ENCODE results near the gene GPC5.
"Not testable (repeated sequence)": the region's sequence is repeated elsewhere in the genome, so short reads cannot be mapped to it uniquely, and the experiment has no call there.

GPC5 gene

GRCh38 chr13:92415781-92416180, 1017.4 kb downstream of the GPC5 start:
- DNase-seq, result no peak

- DNase-seq, result no peak
These were observed 1020.5 kb downstream of the GPC5 start for GRCh38 chr13:92418818-92419412.

DNA sequence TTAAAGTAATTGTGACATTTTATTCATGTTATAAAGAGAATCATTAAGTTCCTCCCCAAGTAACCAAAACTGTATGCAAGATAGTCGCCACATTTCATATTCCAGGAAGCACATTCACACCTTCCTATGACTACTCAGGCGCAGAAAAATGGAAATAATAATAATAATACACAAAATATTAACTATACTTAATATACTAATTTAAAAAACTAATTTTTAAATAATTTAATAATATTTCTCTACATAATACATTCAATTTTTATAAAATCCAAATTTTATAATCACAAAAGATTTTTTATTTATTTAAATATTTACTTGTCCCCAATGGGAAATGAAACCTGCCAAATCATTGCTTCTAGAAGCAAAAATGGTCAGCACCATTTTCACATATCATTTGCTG, 1030.8 kb downstream of the GPC5 start:
- DNase-seq, result no peak

GRCh38 chr13:92433386-92433785, 1035.0 kb downstream of the GPC5 start:
- DNase-seq, result no peak

- no peak for DNase-seq
These were observed 1035.5 kb downstream of the GPC5 start for GRCh38 chr13:92433963-92434362.

DNA sequence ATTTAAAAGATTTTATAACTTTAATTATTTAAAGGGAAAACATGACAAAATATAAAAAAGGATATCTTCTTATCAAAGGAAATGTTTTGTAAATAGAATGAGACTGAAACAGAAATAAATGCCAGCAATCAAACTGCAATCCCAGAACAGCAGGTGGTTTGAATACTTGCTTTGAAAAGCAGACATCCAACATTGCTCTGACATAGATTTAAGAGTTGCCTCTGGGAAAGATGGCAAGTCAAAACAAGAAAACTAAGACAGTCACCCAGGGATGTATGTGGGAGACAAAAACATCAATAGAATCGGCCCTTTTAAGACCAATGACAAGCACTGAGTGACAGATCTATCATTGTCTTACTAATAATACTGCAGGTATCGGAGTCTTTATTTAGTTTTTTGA, 1038.5 kb downstream of the GPC5 start:
- no peak for DNase-seq

DNA sequence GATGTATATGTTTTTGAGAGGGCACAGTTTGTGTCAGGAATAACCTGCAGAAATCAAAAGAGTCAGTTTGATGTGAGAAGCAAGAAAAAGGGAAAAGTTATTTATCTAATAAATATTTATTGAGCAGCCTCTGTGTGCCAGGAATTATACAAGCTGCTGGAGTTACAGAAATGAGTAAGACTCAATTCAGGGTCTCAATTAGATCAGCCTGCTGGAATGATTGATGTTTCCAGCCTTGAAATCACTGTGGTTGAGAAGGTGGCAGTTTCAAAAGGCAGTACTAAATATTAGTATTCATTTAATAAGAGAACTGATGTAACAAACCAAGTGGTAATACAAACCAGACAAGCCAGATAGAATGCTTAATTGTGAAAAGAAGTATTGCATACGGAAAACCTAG, 1045.8 kb downstream of the GPC5 start:
- DNase-seq, result no peak

DNA sequence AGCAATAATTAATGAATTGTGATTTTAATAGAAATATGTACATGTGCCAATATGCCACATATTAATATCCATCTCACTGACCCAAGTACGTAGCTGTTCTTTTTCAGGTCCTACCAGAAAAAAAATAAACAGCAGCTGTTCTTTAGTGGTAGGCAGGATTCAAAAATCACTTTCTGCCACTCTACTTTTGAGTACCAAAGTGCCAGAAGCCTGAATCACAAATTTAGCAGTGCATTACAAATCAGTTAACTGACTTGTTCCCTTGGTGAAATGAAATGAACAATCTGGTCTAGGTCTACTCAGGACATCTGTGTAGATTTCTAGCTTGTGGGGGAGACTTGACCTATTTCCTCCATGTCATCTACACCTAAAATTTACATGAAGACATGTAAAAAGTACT, 1052.6 kb downstream of the GPC5 start:
- no peak for DNase-seq

DNA sequence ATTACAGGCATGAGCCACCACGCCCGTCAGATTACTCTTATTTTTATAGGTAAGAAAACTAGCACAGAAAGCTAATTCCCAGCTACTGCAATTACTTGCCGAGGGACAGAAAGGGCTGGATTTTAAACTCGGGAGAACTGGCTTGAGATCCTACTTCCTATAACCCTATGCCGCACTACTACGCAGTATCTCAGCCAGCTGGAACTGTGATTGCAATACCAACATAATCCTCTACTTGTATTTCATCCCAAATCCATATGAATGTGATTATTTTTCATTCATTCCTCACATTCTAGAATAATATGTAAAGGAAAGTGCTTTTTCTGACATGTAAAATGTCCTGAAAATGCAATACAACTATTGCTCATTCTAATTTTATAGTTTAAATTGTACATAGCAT, 1054.4 kb downstream of the GPC5 start:
- DNase-seq, result no peak

GRCh38 chr13:92459306-92459705, 1060.9 kb downstream of the GPC5 start:
- no peak for DNase-seq

DNA sequence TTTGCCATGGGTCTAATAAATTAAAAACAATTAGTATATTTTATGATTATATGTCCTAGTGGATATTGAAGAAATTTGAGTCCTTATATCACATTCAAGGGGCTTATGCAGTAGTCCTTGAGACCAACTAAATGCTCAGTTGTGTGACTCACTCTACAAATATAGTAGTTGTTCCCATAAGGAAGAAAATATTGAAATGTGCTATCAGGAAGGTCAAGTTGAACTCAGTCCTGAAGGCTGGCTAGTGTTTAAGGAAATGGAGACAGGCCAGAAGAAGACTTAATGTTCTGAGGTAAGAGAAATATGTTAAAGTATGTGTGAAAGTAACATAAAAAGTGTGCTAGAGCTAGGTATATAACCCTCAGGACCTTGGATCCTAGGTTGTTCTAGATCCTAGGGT, 1062.1 kb downstream of the GPC5 start:
- no peak for DNase-seq

DNA sequence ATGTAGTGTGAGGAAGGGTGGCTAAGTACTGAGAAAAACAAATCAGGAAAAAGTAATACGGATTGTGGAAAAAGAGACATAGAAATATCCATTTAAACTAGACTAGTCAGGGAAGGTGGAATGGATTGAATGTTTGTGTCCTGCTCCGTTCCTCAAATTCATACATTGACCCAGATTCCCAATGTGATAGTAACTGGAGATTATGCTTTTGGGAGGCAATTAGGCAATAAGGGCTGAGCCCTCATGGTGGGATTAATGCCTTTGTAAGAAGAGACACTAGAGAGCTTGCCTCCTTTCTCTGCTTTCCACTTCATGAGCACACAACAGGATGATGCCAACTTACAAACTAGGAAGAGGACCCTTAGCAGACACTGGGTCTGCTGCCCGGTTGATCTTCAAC, 1063.0 kb downstream of the GPC5 start:
- no peak for DNase-seq

- no peak for DNase-seq
These were observed 1063.4 kb downstream of the GPC5 start for GRCh38 chr13:92461831-92462230.

DNA sequence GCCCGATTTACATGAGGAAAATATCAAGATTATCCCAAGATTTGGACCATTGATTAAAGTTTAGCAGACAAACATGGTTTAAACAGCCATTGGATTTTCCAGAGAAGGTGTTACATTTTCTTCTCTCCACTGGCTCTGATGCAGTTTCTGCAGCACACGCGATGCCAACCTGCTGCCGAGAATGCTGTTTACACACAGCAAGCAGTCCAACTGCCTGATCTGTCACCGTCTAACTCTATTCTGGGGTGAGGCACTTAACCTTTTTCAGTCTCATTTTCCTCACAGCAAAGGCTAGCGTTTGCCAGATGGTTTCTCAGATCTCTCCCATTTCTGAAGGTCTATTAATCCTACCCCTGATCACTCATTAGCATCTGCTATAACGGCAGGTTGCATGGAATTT, 1064.7 kb downstream of the GPC5 start:
- DNase-seq, result no peak

DNA sequence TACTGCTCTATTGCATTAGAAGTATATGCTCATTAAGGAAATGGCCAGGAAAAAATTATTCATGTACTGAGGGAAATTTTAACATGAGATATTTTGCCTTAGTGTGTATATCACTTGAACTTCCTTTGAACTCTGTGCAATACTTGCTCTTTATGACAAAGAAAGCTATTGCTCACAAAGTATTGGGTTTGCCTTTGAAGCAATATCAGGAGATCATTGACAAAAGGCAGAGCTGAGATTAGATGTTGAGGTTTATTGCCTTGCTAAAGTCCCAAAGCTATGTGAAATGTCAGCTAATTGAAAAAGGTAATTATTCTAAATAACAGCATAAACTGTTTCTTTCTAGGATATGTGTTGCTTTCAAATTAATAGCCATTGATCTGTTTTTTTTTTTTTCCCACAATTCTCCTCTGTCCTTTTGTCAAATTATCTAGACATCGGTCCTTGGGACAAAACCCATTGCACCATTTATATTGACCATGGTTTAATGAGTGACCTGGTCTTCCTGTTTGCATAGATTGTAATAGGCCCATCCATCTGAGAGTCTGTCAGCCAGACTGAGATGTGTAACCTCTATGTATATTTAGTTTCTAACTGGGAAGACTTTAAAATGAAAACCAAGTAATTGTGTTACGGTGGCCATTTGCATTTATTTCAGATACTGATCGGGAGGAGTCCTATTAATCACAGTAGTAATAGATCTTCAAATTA, 1075.5 kb downstream of the GPC5 start:
- no peak for DNase-seq

- DNase-seq, result no peak
These were observed 1082.0 kb downstream of the GPC5 start for GRCh38 chr13:92480387-92480786.

- not testable (repeated sequence) for DNase-seq
These were observed 1084.4 kb downstream of the GPC5 start for GRCh38 chr13:92482790-92483189.

GRCh38 chr13:92483894-92484293, 1085.5 kb downstream of the GPC5 start:
- DNase-seq, result no peak

- DNase-seq, result no peak
These were observed 1088.8 kb downstream of the GPC5 start for GRCh38 chr13:92487238-92487637.

DNA sequence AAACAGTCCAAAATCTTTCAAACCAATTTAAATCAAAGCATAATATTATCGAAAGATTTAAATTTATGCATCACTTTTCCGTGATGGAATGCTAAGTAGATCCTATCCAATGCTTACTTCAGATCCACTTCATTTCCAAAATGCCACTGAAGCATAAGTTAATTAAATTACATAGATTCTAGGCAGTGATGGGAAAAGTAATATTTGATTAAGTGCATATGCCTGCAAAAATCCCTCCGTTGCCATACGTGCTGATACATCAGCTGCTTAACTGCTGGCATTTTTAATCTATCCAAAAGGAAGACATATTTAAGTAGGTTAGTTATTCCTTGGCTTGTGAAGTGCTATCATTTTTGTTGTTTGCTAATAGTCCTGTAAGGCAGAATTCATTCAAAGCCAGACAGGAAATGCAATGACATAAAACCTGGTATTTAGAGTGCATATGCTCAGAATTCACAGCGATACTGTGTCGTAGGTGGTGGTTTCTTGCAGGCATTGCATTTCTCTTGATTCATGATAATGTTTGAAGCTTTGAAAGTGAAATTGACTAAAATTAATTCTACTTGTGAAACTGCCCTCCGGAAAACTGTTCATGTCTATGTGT, 1089.9 kb downstream of the GPC5 start:
- DNase-seq, result no peak

GRCh38 chr13:92491839-92492238, 1093.4 kb downstream of the GPC5 start:
- no peak for DNase-seq

DNA sequence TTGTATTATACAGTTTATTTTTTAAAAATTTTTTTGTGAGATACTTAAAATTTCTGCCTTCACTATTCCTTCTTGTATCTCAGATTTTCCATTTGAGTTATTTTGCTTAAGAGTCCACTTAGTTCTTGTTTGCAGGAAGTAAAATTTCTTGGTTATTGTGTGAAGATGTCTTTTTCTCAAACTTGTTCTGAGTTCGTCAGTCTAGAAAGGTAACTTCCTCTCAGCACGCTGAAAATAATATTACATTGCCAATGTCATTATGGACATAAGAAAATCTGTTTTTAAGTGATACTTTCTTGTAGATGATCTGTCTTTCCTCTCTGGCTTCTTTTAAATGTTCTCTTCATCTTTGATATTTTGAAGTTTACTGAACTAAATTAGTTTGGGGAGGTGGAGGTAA, 1096.5 kb downstream of the GPC5 start:
- DNase-seq, result no peak

DNA sequence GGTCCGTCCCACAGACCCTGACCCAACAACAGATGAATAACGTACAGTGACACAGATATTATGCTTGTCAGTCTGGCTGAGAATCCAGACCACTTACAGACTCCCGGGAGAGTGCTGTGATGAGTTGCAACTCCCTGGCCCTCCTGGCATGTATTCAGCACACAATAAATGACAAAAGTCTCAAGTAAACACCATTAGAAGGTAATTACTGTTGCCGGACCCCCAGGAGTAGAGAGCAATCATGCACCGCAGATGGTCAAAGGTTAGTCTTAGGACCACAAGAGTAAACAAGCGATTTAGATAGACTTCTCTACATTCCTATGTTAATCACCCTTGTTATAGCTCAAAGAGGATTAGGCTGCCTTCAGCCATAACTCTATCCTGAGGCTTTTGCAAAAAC, 1101.8 kb downstream of the GPC5 start:
- DNase-seq, result no peak

GRCh38 chr13:92510416-92510815, 1112.0 kb downstream of the GPC5 start:
- peak in 1 of 2 experiments; percentile 43 for DNase-seq

DNA sequence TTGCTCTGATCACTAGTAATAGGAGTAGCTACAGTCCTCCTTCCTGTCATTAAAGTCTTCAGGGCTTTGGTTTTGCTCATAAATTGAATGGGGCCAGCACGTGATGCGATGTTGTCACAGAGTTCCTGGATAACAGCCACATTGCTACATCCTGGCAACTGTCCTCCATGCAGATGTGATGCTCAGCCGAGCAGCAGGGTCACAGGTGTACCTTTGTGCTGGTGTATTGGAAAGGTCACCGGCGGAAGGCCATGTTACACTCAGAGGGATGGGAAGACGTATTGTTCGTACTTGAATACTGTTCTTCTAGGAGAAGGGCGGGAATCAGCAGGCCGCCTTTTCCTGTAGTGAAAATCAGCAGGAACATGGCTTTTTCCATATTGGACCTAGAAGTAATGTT, 1114.4 kb downstream of the GPC5 start:
- no peak for DNase-seq

Measured in SW 1271 (cell line).